Measurements from ENCODE around the gene PCMTD2. TPM values are rescaled to one million over a fixed set of nuclear protein-coding genes. Genes with fewer than 3 reads are reported as not detected.
"Not testable (repeated sequence)": the region's sequence is repeated elsewhere in the genome, so short reads cannot be mapped to it uniquely, and the experiment has no call there.

The PCMTD2 gene
- total RNA-seq, 1 experiment from 2014 or later: 45.7 TPM

GRCh38 chr20:64322031-64322789 is 66.7 kb downstream of the PCMTD2 start:
- DNase-seq; H3K4me3 ChIP-seq (ENCODE audit: low read length); H3K79me2 ChIP-seq (ENCODE audit: low read length); H3K9me2 ChIP-seq (replicated peaks; ENCODE audit: low read length); H2AFZ ChIP-seq (ENCODE audit: low read length); H3K27ac ChIP-seq (ENCODE audit: low read length); BruUV-seq (replicated peaks); H3K9me3 ChIP-seq (ENCODE audit: low read length); H3K4me2 ChIP-seq (ENCODE audit: low read length); H3K36me3 ChIP-seq (ENCODE audit: low read depth, low read length); H3F3A ChIP-seq (ENCODE audit: low read length, unreplicated experiment); POLR2A ChIA-PET (ENCODE audit: unreplicated experiment); H3K4me1 ChIP-seq (ENCODE audit: insufficient read depth, low read length); H3K9ac ChIP-seq (ENCODE audit: low read length); ATAC-seq; H4K20me1 ChIP-seq (ENCODE audit: low read length); CTCF ChIA-PET; intact Hi-C loops (cut with micrococcal nuclease): not testable (repeated sequence)
- H3K27me3 ChIP-seq (ENCODE audit: low read length): peaks cover 15% of the 10 kb centered on the region; the same call in 1 of the 2 replicates

Other genes starting within 250 kb of the PCMTD2 start
- gene C20orf204, start 219.6 kb upstream of the PCMTD2 start, total RNA-seq (2014; rRNA removed): 2.1 and 3.4 TPM in 2 replicates
- gene SOX18, start 206.1 kb upstream of the PCMTD2 start, total RNA-seq (2014; rRNA removed): 1.1 and 1.5 TPM in 2 replicates
- gene TCEA2, start 192.6 kb upstream of the PCMTD2 start, total RNA-seq (2014; rRNA removed): 19.1 and 23.4 TPM in 2 replicates
- 43.2 and 54.3 TPM in 2 replicates for gene RGS19, start 176.2 kb upstream of the PCMTD2 start, total RNA-seq (2014; rRNA removed)
- gene OPRL1, start 175.7 kb upstream of the PCMTD2 start, total RNA-seq (2014; rRNA removed): 5.6 and 7.4 TPM in 2 replicates
- gene LKAAEAR1, start 171.3 kb upstream of the PCMTD2 start, total RNA-seq (2014; rRNA removed): 0.98 and 1.1 TPM in 2 replicates
- gene NPBWR2, start 148.2 kb upstream of the PCMTD2 start, total RNA-seq (2014; rRNA removed): not detected in 2 replicates
- 0.22 and 0.29 TPM in 2 replicates for gene MYT1, start 91.3 kb upstream of the PCMTD2 start, total RNA-seq (2014; rRNA removed)